ENCODE measurements around the gene RAB26.

- TF ChIP-seq CTCF (optimal IDR thresholded peaks at IDR 0.05 in 1 of 3, IDR thresholded peaks at IDR 0.05 in 1 of 3, conservative IDR thresholded peaks at IDR 0.05 in 1 of 3; ENCODE audit: extremely low read depth in 1 of 3, insufficient read depth in 2 of 3, low read length in 3 of 3) (no peak), EZH2 (IDR thresholded peaks at IDR 0.05; ENCODE audit: low read length) (no peak)
These were observed 23.3 kb downstream of the RAB26 start for GRCh38 chr16:2171601-2172178.
